RWPE1 (cell line): ENCODE results near the gene ZBTB48.

Experiments
- CTCF ChIA-PET: fragments of 350-600 bp; sonication (Branson Sonifier 250); formaldehyde crosslinking; extraction: SDS; loops from one replicate; lab custom pipeline; 2021; lab: Yijun Ruan, JAX
- POLR2A ChIA-PET: fragments of 400-600 bp; formaldehyde crosslinking; extraction: SDS; loops from one replicate; lab custom pipeline; 2020; ENCODE audit warnings: antibody characterized with exemption; ENCODE audit not compliant: low non-redundant PET; lab: Yijun Ruan, JAX
- DNase-seq: peaks from one replicate; pipeline ENCODE4 v3.0.0; 2012; ENCODE audit warnings: low spot score
- H3K27ac ChIP-seq: fragments of 450-650 bp; 2 replicates; pipeline ENCODE4 v1.5.1; 2017
- CTCF ChIP-seq: fragments of 450-650 bp; conservative IDR thresholded peaks from 2 replicates; pipeline ENCODE4 v1.5.1; 2017; ENCODE audit warnings: low read depth, mild to moderate bottlenecking

Gene ZBTB48

DNA sequence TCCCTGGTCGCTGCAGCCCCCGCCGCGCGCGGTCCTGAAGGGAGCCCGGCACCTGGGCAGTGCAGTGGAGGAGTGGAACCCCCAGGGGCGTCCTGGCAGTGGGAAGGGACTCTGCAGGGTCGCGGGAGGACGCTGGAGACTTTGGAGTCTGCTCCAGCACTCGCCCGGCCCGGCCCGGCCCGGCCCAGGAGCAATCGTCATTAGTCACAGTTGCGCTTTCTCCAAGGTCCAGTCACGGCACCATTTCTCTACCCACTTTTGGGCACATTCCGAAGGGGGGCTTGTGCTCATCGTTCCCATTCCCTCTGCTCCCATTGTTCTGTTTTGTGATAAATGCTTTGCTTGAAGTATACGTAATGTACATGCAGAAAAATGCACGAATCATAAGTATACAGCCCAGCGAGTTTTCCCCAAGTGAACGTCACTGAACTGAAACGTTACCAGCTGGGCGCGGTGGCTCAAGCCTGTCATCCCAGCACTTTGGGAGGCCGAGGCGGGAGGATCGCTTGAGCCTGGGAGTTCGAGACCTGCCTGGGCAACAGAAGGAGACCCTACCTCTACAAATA, 45.9 kb downstream of the ZBTB48 start:
- peak overlapping the region; percentile 86 for H3K27ac ChIP-seq
- CTCF ChIA-PET: interaction anchor here (0.6 to 1.3 kb wide), 3 partner anchors 9 to 1152 kb away, joined by 3 to 4 read pairs (median 3); no protein-coding TSS in a partner anchor
- peak; percentile 34 for DNase-seq
- POLR2A ChIA-PET: no interaction called here
- TF ChIP-seq CTCF: no peak

- POLR2A ChIA-PET: no interaction called here
- TF ChIP-seq CTCF: no peak
- peak overlapping the region; percentile 29 for H3K27ac ChIP-seq
- DNase-seq: no peak
- CTCF ChIA-PET: no interaction called here
Observed at GRCh38 chr1:6627031-6627430, 47.2 kb downstream of the ZBTB48 start.

DNA sequence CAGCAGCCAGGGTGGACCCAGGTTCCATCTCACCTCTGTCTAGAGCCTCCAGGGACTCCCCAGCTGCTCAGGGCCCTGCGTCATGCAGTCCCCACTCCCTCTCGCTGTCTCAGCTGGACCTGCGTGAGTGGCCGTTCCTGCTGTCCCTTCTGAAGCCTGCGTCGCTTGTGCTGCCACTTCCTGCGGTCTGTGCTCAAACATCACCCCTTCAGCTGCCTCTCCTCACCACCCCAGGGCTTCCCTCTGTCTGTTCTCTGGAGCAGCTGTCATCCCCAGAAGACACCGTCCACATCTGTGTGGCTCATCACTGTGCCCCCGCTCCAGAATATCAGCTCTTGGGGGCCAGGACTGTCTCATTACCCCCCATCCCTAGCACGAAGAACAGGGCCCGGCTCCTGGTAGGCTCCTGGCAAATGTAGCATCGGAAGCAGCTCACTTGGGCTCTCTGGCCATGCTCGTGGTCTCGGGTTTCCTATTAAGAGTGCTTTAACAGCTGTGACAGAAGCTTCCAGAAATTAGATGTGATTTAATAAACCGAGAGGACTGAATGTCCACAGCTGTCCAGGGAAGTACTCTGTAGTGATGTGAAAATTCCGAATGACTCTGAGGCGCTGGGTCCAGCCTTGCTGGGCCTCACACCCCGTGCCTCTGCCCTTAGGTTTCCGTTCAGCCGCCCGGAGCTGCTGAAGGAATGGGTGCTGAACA, 48.2 kb downstream of the ZBTB48 start:
- H3K27ac ChIP-seq: peak overlapping the region; percentile 29
- no peak for TF ChIP-seq CTCF
- POLR2A ChIA-PET: no interaction called here
- CTCF ChIA-PET: interaction anchor here (0.6 to 0.9 kb wide), 2 partner anchors 137 to 1244 kb away, joined by 3 read pairs; no protein-coding TSS in a partner anchor
- DNase-seq: no peak

DNA sequence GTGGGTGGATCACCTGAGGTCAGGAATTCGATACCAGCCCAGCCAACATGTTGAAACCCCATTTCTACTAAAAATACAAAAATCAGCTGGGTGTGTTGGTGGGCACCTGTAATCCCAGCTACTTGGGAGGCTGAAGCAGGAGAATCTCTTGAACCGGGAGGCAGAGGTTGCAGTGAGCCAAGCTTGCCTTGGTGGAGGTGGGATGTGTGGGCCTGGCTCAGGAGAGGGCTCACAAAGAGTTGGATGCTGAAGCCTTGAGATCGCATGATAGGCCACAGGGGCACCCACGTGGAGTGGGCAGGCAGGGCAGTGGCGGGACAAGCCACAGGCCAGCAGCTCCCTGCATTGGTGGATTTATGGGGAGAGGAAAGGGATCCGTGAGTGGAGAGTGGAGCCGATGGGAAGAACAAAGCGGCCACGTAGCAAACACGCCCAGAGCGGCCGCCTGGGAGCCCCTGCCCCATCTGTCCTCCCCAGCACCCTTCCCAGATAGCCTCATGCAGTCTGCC, 49.2 kb downstream of the ZBTB48 start:
- peak overlapping the region; percentile 35; the same call in 1 of the 2 replicates for H3K27ac ChIP-seq
- TF ChIP-seq CTCF: no peak
- ChIA-PET CTCF (no interaction called here), POLR2A (no interaction called here)
- DNase-seq: no peak

- CTCF ChIA-PET: interaction anchor here (0.7 kb wide), 1 partner anchor 391 kb away, joined by 5 read pairs; no protein-coding TSS in a partner anchor
- DNase-seq: no peak
- no peak for TF ChIP-seq CTCF
- peak overlapping the region; percentile 35 for H3K27ac ChIP-seq
- POLR2A ChIA-PET: no interaction called here
Observed at GRCh38 chr1:6630027-6630426, 50.2 kb downstream of the ZBTB48 start.

- CTCF ChIA-PET: interaction anchor here (0.6 to 0.7 kb wide), 3 partner anchors 42 to 909 kb away, joined by 3 to 6 read pairs (median 4); no protein-coding TSS in a partner anchor
- POLR2A ChIA-PET: no interaction called here
- no peak for DNase-seq
- H3K27ac ChIP-seq: no peak overlapping the region
- no peak for TF ChIP-seq CTCF
Observed at GRCh38 chr1:6631058-6631457, 51.3 kb downstream of the ZBTB48 start.
